ENCODE data around the gene BCAS3.
"Not testable (repeated sequence)": the region's sequence is repeated elsewhere in the genome, so short reads cannot be mapped to it uniquely, and the experiment has no call there.

The BCAS3 gene

DNA sequence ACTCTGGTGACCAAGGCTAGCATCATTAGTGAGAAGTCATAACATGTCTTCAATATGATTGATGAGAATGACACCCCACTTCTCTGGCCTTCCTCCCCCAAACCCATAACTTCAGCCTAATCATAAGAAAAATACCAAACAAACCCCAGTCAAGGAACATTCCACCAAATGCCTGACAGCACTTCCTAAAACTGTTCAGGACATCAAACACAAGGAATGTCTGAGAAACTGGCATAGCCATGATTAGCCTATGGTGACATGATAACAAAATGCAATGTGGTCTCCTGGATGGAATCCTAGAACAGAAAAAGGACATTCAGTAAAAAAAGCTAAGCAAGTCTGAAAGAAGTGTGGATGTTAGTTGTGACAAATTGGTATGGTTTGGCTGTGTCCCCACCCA, 749.9 kb downstream of the BCAS3 start:
- CTCF ChIA-PET, result interaction anchor here (0.6 to 1.3 kb wide), 4 partner anchors 10 to 410 kb away, joined by 3 to 6 read pairs (median 3); no protein-coding TSS in a partner anchor
- TF ChIP-seq TARDBP (IDR thresholded peaks at IDR 0.05) (no peak), L3MBTL2 (conservative IDR thresholded peaks at IDR 0.05) (no peak), CTBP1 (IDR thresholded peaks at IDR 0.05; ENCODE audit: borderline replicate concordance) (no peak), NFRKB (IDR thresholded peaks at IDR 0.05) (no peak), ARNT (IDR thresholded peaks at IDR 0.05) (no peak), SUZ12 (IDR thresholded peaks at IDR 0.05) (no peak), SP1 (IDR thresholded peaks at IDR 0.05) (no peak), BHLHE40 (IDR thresholded peaks at IDR 0.05; ENCODE audit: borderline replicate concordance) (no peak), FOXM1 (IDR thresholded peaks at IDR 0.05; ENCODE audit: borderline replicate concordance) (no peak), HDGF (IDR thresholded peaks at IDR 0.05; ENCODE audit: borderline replicate concordance) (no peak), LEF1 (IDR thresholded peaks at IDR 0.05; ENCODE audit: borderline replicate concordance) (no peak)
- TF ChIP-seq, protein P1, sequence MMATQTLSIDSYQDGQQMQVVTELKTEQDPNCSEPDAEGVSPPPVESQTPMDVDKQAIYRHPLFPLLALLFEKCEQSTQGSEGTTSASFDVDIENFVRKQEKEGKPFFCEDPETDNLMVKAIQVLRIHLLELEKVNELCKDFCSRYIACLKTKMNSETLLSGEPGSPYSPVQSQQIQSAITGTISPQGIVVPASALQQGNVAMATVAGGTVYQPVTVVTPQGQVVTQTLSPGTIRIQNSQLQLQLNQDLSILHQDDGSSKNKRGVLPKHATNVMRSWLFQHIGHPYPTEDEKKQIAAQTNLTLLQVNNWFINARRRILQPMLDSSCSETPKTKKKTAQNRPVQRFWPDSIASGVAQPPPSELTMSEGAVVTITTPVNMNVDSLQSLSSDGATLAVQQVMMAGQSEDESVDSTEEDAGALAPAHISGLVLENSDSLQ (IDR thresholded peaks at IDR 0.05), result no peak
- POLR2A ChIA-PET, result no interaction called here
- no peak for DNase-seq (ENCODE audit: extremely low spot score)

- POLR2A ChIA-PET, result no interaction called here
- CTCF ChIA-PET, result no interaction called here
- no peak for DNase-seq (ENCODE audit: extremely low spot score)
- TF ChIP-seq CTBP1 (IDR thresholded peaks at IDR 0.05; ENCODE audit: borderline replicate concordance) (no peak), BHLHE40 (IDR thresholded peaks at IDR 0.05; ENCODE audit: borderline replicate concordance) (no peak), SUZ12 (IDR thresholded peaks at IDR 0.05) (no peak), FOXM1 (IDR thresholded peaks at IDR 0.05; ENCODE audit: borderline replicate concordance) (no peak), L3MBTL2 (conservative IDR thresholded peaks at IDR 0.05) (no peak), HDGF (IDR thresholded peaks at IDR 0.05; ENCODE audit: borderline replicate concordance) (no peak), ELF4 (IDR thresholded peaks at IDR 0.05) (no peak), NFRKB (IDR thresholded peaks at IDR 0.05) (no peak), LEF1 (IDR thresholded peaks at IDR 0.05; ENCODE audit: borderline replicate concordance) (no peak), SP1 (IDR thresholded peaks at IDR 0.05) (no peak), TARDBP (IDR thresholded peaks at IDR 0.05) (no peak), ARNT (IDR thresholded peaks at IDR 0.05) (no peak), ZNF384 (IDR thresholded peaks at IDR 0.05) (no peak)
- TF ChIP-seq, protein P1 (IDR thresholded peaks at IDR 0.05), result no peak
Observed at GRCh38 chr17:61429274-61429673, 751.6 kb downstream of the BCAS3 start.

GRCh38 chr17:61429831-61430230, 752.2 kb downstream of the BCAS3 start:
- CTCF ChIA-PET; DNase-seq (ENCODE audit: extremely low spot score); POLR2A ChIA-PET: not testable (repeated sequence)

DNA sequence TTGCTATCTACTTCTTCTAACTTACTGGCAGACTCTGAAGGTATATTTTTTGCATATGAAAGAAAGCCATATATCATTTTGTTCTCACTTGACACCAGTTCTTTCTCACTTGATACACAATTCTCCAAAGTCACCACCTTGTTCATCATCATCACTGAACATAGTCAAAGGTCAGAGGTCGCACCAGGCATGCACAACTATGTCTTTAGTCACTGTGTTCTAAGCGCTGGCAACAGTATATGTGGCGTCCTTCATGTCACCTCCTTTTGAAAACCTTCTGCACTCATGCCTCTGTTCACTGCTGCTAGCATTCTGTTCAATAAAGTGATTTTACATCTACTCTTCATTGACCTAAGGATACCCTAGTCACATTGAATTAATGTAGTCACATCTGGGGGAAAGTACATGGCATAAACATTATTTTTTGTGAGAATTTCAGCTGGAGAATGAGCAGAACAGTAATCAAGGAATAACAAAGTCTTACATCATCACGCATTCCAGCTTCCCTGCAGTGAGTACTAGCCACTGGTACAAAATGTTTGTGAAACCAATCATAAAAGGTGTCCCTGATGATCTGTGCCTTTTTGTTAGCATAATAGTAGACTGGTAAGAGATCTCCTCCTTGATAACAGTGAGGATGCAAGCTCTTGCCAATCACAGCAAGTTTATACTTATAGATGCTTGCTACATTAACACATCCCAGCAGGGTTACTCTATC, 754.1 kb downstream of the BCAS3 start:
- no peak for DNase-seq (ENCODE audit: extremely low spot score)
- CTCF ChIA-PET, result no interaction called here
- POLR2A ChIA-PET, result no interaction called here

DNA sequence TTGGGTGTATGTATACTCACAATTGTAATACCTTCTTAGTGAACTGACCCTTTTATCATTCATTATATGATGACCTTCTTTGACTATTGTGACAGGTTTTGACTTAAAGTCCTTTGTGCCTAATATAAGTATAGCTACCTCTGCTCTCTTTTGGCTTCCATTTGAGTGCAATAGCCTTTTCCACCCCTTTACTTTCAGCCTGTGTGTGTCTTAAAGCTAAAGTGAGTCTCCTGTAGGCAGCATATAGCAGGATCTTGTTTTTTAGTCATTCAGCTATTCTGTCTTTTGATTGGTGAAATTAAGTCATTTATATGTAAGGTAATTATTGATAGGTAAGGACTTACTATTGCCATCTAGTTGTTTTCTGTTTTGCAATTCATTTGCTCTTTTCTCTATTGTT, 758.6 kb downstream of the BCAS3 start:
- no peak for DNase-seq (ENCODE audit: extremely low spot score)
- ChIA-PET CTCF (no interaction called here), POLR2A (no interaction called here)
- TF ChIP-seq FOXM1 (IDR thresholded peaks at IDR 0.05; ENCODE audit: borderline replicate concordance) (no peak), SP1 (IDR thresholded peaks at IDR 0.05) (no peak), LEF1 (IDR thresholded peaks at IDR 0.05; ENCODE audit: borderline replicate concordance) (no peak), TARDBP (IDR thresholded peaks at IDR 0.05) (no peak), NFRKB (IDR thresholded peaks at IDR 0.05) (no peak), ARNT (IDR thresholded peaks at IDR 0.05) (no peak), ZNF384 (IDR thresholded peaks at IDR 0.05) (no peak), HDGF (IDR thresholded peaks at IDR 0.05; ENCODE audit: borderline replicate concordance) (no peak), CTBP1 (IDR thresholded peaks at IDR 0.05; ENCODE audit: borderline replicate concordance) (no peak)

More for the DNA sequence above, 754.1 kb downstream of the BCAS3 start:
- TF ChIP-seq BHLHE40 (IDR thresholded peaks at IDR 0.05; ENCODE audit: borderline replicate concordance), result no peak
- TF ChIP-seq LEF1 (IDR thresholded peaks at IDR 0.05; ENCODE audit: borderline replicate concordance), result no peak
- TF ChIP-seq ZNF384 (IDR thresholded peaks at IDR 0.05), result peak; percentile 70; the same call in 1 of the 2 replicates

DNA sequence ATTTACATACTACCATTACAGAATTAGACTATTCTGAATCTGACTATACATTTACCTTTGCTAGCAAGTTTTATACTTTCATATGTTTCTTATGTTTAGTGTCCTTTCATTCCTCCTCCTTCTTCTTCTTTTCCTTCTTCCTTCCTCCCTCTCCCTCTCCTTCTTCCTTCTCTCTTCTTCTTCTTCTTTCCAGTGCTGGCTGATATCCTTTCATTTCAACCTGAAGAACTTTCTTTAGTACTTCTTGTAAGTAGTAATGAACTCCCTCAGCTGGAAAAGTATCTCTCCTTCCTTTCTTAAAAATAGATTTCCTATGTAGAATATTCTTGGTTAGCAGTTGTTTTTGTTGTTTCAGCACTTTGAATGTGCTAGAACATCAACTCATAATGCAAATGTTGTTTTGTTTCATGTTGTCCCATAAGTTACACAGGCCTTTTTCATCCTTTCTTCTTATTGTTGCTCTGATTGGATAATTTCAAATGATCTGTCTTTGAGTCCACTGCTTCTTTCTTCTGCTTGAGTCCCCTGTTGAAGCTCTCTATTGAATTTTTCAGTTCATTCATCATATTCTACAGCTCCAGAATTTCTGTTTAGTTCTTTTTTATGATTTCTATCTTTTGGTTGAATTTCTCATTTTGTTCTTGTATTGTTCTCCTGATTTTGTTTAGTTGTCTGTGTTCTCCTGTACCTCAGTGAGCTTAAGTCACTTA, 759.5 kb downstream of the BCAS3 start:
- ChIA-PET POLR2A (no interaction called here), CTCF (interaction anchor here (1.1 kb wide), 1 partner anchor 10 kb away, joined by 3 read pairs; no protein-coding TSS in a partner anchor)
- DNase-seq (ENCODE audit: extremely low spot score), result no peak
- no peak for TF ChIP-seq BHLHE40 (IDR thresholded peaks at IDR 0.05; ENCODE audit: borderline replicate concordance)
- no peak for TF ChIP-seq FOXM1 (IDR thresholded peaks at IDR 0.05; ENCODE audit: borderline replicate concordance)
- TF ChIP-seq, protein P1 (IDR thresholded peaks at IDR 0.05), result no peak
- TF ChIP-seq NFRKB (IDR thresholded peaks at IDR 0.05), result no peak
- no peak for TF ChIP-seq SUZ12 (IDR thresholded peaks at IDR 0.05)
- no peak for TF ChIP-seq CTBP1 (IDR thresholded peaks at IDR 0.05; ENCODE audit: borderline replicate concordance)
- TF ChIP-seq LEF1 (IDR thresholded peaks at IDR 0.05; ENCODE audit: borderline replicate concordance), result no peak
- TF ChIP-seq FOXA1 (IDR thresholded peaks at IDR 0.05), result no peak
- TF ChIP-seq L3MBTL2 (conservative IDR thresholded peaks at IDR 0.05), result no peak
- no peak for TF ChIP-seq ARNT (IDR thresholded peaks at IDR 0.05)
- no peak for TF ChIP-seq TARDBP (IDR thresholded peaks at IDR 0.05)
- no peak for TF ChIP-seq HDGF (IDR thresholded peaks at IDR 0.05; ENCODE audit: borderline replicate concordance)
- TF ChIP-seq FOXK2 (IDR thresholded peaks at IDR 0.05), result no peak
- no peak for TF ChIP-seq ZNF384 (IDR thresholded peaks at IDR 0.05)
- TF ChIP-seq SP1 (IDR thresholded peaks at IDR 0.05), result no peak
- TF ChIP-seq ELF4 (IDR thresholded peaks at IDR 0.05), result no peak
